ENCODE data around the gene VLDLR. TPM values are rescaled to one million over a fixed set of nuclear protein-coding genes. Genes with fewer than 3 reads are reported as not detected.

VLDLR gene
- total RNA-seq, 4 donors from 2014 or later, result 15.5 to 17.0 (median 16.8) TPM

- no peak for DNase-seq (ENCODE audit: extremely low spot score)
- no peaks in the 10 kb centered on the region for H3K27me3 ChIP-seq
- 92% methylated on average over 8 of the region's 8 CpGs for WGBS
- H3K36me3 ChIP-seq, result peaks cover 13 to 59% (median 41%) of the 10 kb centered on the region in 4 donors
- TF ChIP-seq CTCF (IDR thresholded peaks at IDR 0.05) (no peak), EP300 (IDR thresholded peaks at IDR 0.05) (no peak), POLR2A (IDR thresholded peaks at IDR 0.05; ENCODE audit: low read depth) (no peak), POLR2AphosphoS5 (IDR thresholded peaks at IDR 0.05) (no peak)
- H3K27ac ChIP-seq (replicated peaks in 1 of 4), result no peak overlapping the region
- no peaks in the 10 kb centered on the region for H3K9me3 ChIP-seq
- H3K4me1 ChIP-seq, result peaks cover 0 to 11% (median 9%) of the 10 kb centered on the region in 4 donors
- H3K4me3 ChIP-seq, result no peak overlapping the region
- intact Hi-C loops (cut with DNase I), result loop anchor here (10.0 kb wide), 1 partner anchor 184 kb away; no protein-coding TSS in a partner anchor
These were observed 19.4 kb downstream of the VLDLR start for GRCh38 chr9:2641033-2641432.

DNA sequence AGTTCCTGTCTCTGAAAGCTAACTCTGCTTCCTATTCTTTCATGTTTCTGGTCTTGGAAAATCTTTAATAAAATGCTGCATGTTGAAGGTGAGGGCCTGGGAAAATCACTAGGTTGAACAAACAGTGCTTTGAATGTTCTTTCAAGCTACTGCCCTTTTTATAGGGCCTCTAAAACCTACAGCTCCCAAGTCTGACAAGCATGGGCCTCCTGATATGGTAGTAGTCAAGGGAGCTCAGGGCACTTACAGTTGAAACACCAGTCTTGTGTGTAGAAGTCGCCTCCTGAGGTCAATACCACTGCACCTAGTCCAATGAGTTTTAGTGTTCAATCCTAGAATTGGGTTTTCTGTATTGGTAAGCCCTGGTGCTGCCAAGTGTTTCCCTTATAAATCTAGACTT is 20.5 kb downstream of the VLDLR start:
- intact Hi-C loops (cut with DNase I), result loop anchor here (10.0 kb wide), 1 partner anchor 183 kb away; no protein-coding TSS in a partner anchor
- DNase-seq (ENCODE audit: extremely low spot score), result no peak
- Histone ChIP-seq H3K4me1 (peaks cover 0 to 3% (median under 1%) of the 10 kb centered on the region in 4 donors), H3K9me3 (no peaks in the 10 kb centered on the region), H3K36me3 (peaks cover 13 to 64% (median 50%) of the 10 kb centered on the region in 4 donors), H3K27me3 (no peaks in the 10 kb centered on the region), H3K4me3 (no peak overlapping the region), H3K27ac (replicated peaks in 1 of 4) (no peak overlapping the region)
- TF ChIP-seq POLR2A (IDR thresholded peaks at IDR 0.05; ENCODE audit: low read depth) (no peak), EP300 (IDR thresholded peaks at IDR 0.05) (no peak), CTCF (IDR thresholded peaks at IDR 0.05) (no peak), POLR2AphosphoS5 (IDR thresholded peaks at IDR 0.05) (no peak)
- 100% methylated on average over 1 of the region's 1 CpG for WGBS

DNA sequence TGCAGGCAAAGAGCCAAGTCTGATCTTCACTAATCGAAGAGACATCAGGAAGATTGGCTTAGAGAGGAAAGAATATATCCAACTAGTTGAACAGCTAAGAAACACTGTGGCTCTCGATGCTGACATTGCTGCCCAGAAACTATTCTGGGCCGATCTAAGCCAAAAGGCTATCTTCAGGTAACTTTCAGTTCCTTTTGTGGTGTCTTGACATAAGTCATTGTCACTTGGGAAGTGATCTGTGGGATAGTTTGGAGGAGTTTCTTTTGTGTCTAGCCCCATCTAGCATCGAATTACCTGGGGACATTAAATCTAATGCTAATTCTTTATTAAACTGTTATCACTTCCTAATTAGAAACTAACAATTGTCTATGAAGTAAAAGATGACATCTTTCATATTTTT is 24.0 kb downstream of the VLDLR start:
- no peak overlapping the region for H3K27ac ChIP-seq (replicated peaks in 1 of 4)
- H3K9me3 ChIP-seq, result no peaks in the 10 kb centered on the region
- H3K27me3 ChIP-seq, result no peaks in the 10 kb centered on the region
- no peaks in the 10 kb centered on the region for H3K4me1 ChIP-seq
- TF ChIP-seq POLR2A (IDR thresholded peaks at IDR 0.05; ENCODE audit: low read depth) (no peak), POLR2AphosphoS5 (IDR thresholded peaks at IDR 0.05) (no peak), CTCF (IDR thresholded peaks at IDR 0.05) (no peak), EP300 (IDR thresholded peaks at IDR 0.05) (no peak)
- no peak for DNase-seq (ENCODE audit: extremely low spot score)
- no peak overlapping the region for H3K4me3 ChIP-seq
- WGBS, result 91% methylated on average over 4 of the region's 4 CpGs
- H3K36me3 ChIP-seq, result peaks cover 21 to 97% (median 78%) of the 10 kb centered on the region in 4 donors
- intact Hi-C loops (cut with DNase I), result loop anchor here (10.0 kb wide), 1 partner anchor 179 kb away; no protein-coding TSS in a partner anchor

- intact Hi-C loops (cut with DNase I), result loop anchor here (10.0 kb wide), 1 partner anchor 511 kb away; no protein-coding TSS in a partner anchor
- no peak for DNase-seq (ENCODE audit: extremely low spot score)
- Histone ChIP-seq H3K27ac (replicated peaks in 1 of 4) (peak overlapping the region in 1 of 4 donors; percentile 44), H3K4me1 (peaks cover 0 to 8% (median 3%) of the 10 kb centered on the region in 4 donors), H3K36me3 (peaks cover 11 to 54% (median 39%) of the 10 kb centered on the region in 4 donors), H3K27me3 (no peaks in the 10 kb centered on the region), H3K9me3 (no peaks in the 10 kb centered on the region), H3K4me3 (no peak overlapping the region)
- 37% methylated on average over 3 of the region's 3 CpGs for WGBS
- TF ChIP-seq POLR2AphosphoS5 (IDR thresholded peaks at IDR 0.05), result no peak
- no peak for TF ChIP-seq POLR2A (IDR thresholded peaks at IDR 0.05; ENCODE audit: low read depth)
- TF ChIP-seq CTCF (IDR thresholded peaks at IDR 0.05), result no peak
- TF ChIP-seq EP300 (IDR thresholded peaks at IDR 0.05), result no peak
These were observed 33.9 kb downstream of the VLDLR start for GRCh38 chr9:2655411-2655901.
